Prostate gland (tissue), 2 donors: Measurements from ENCODE around the gene HMX3. TPM values are rescaled to one million over a fixed set of nuclear protein-coding genes. Genes with fewer than 3 reads are reported as not detected.

Experiments
- DNase-seq: peaks from one replicate; pipeline ENCODE4 v3.0.0-alpha.2; 2019; ENCODE audit warnings: low spot score
- H3K27ac ChIP-seq, 2 donors: fragments of 200-600 bp; sonication (generic); 2 replicates each; pipeline ENCODE4 v1.5.1; 2017 to 2019
- H3K27me3 ChIP-seq: fragments of 200-600 bp; sonication (generic); replicated peaks from 2 replicates; pipeline ENCODE4 v1.5.1; 2019; ENCODE audit not compliant: insufficient read depth
- H3K36me3 ChIP-seq, 2 donors: fragments of 200-600 bp; sonication (generic); 1 replicate in 1 of 2; 2 replicates in 1 of 2; pipeline versions ENCODE4 v1.5.1 to v1.8.1; 2017 to 2019
- H3K4me1 ChIP-seq: fragments of 200-600 bp; sonication (generic); replicated peaks from 2 replicates; pipeline ENCODE4 v1.5.1; 2019
- H3K4me3 ChIP-seq, 2 donors: fragments of 200-600 bp; sonication (generic); 2 replicates each; pipeline ENCODE4 v1.5.1; 2017 to 2019
- H3K9me3 ChIP-seq: fragments of 200-600 bp; sonication (generic); 2 replicates; pipeline ENCODE4 v1.5.1; 2017
- POLR2A ChIP-seq: fragments of 450-650 bp; IDR thresholded peaks from one replicate; pipeline ENCODE4 v1.6.1; 2016; ENCODE audit warnings: antibody characterized with exemption, mild to moderate bottlenecking
- POLR2AphosphoS5 ChIP-seq: sonication (generic); formaldehyde crosslinking; IDR thresholded peaks from one replicate; pipeline ENCODE4 v1.6.1; 2017; ENCODE audit warnings: antibody characterized with exemption
- WGBS: methylation state at CpG from one replicate; pipeline ENCODE4 v1.1.5; 2018; 5-methylcytosine and 5-hydroxymethylcytosine counted together
- intact Hi-C: fragments of 100-400 bp; cut with DNase I; formaldehyde crosslinking; loops from one replicate; pipeline ENCODE4 v1.14.2; 2022
- total RNA-seq, 2 donors: library from RNA; depleted of rRNA; stranded (reverse); fragments of >200 nt; gene quantifications; one replicate each; pipeline ENCODE4 v1.1.0, GENCODE V29; 2016
- TF ChIP-seq, protein P1 (sequence below), 4 experiments: fragments of 200-600 bp in 2 of 4; fragments of 450-650 bp in 2 of 4; sonication (generic) in 2 of 4; IDR thresholded peaks; 1 replicate in 3 of 4; 2 replicates in 1 of 4; pipeline ENCODE4 v1.5.1; 2016 to 2019; ENCODE audit warnings: antibody characterized with exemption in 4 of 4, mild to moderate bottlenecking in 2 of 4, moderate library complexity in 2 of 4

Gene HMX3
- total RNA-seq, 2 donors from 2014 or later: not detected

DNA sequence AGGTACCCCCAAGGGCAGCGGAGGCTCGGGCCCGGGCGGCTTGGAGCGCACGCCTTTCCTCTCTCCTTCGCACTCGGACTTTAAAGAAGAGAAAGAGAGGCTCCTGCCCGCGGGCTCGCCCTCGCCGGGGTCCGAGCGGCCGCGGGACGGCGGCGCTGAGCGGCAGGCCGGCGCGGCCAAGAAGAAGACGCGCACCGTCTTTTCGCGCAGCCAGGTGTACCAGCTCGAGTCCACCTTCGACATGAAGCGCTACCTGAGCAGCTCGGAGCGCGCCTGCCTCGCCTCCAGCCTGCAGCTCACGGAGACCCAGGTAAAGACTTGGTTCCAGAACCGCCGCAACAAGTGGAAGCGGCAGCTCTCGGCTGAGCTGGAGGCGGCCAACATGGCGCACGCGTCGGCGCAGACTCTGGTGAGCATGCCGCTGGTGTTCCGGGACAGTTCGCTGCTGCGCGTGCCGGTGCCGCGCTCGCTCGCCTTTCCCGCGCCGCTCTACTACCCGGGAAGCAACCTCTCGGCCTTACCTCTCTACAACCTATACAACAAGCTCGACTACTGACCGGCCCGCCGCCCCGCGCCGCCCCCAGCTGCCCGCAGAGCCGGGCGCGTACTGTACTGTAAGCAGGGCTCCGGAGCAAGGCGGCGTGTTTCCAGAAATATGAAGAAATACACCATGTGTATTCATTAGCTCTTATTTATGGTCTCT, 13.9 kb downstream of the HMX3 start:
- H3K4me3 ChIP-seq: peak overlapping the region in 1 of 2 donors; percentile 4
- H3K27ac ChIP-seq: no peak overlapping the region
- no peak for DNase-seq
- 2% methylated on average over 73 of the region's 76 CpGs for WGBS
- H3K27me3 ChIP-seq: peaks cover 60% of the 10 kb centered on the region
- H3K9me3 ChIP-seq: no peaks in the 10 kb centered on the region
- peaks cover 6% of the 10 kb centered on the region for H3K4me1 ChIP-seq
- intact Hi-C loops: loop anchor here (10.0 kb wide), 1 partner anchor 1255 kb away; no protein-coding TSS in a partner anchor
- no peaks in the 10 kb centered on the region for H3K36me3 ChIP-seq
- TF ChIP-seq POLR2A (no peak), POLR2AphosphoS5 (no peak)
- TF ChIP-seq, protein P1, sequence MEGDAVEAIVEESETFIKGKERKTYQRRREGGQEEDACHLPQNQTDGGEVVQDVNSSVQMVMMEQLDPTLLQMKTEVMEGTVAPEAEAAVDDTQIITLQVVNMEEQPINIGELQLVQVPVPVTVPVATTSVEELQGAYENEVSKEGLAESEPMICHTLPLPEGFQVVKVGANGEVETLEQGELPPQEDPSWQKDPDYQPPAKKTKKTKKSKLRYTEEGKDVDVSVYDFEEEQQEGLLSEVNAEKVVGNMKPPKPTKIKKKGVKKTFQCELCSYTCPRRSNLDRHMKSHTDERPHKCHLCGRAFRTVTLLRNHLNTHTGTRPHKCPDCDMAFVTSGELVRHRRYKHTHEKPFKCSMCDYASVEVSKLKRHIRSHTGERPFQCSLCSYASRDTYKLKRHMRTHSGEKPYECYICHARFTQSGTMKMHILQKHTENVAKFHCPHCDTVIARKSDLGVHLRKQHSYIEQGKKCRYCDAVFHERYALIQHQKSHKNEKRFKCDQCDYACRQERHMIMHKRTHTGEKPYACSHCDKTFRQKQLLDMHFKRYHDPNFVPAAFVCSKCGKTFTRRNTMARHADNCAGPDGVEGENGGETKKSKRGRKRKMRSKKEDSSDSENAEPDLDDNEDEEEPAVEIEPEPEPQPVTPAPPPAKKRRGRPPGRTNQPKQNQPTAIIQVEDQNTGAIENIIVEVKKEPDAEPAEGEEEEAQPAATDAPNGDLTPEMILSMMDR (IDR thresholded peaks at IDR 0.05): no peak

DNA sequence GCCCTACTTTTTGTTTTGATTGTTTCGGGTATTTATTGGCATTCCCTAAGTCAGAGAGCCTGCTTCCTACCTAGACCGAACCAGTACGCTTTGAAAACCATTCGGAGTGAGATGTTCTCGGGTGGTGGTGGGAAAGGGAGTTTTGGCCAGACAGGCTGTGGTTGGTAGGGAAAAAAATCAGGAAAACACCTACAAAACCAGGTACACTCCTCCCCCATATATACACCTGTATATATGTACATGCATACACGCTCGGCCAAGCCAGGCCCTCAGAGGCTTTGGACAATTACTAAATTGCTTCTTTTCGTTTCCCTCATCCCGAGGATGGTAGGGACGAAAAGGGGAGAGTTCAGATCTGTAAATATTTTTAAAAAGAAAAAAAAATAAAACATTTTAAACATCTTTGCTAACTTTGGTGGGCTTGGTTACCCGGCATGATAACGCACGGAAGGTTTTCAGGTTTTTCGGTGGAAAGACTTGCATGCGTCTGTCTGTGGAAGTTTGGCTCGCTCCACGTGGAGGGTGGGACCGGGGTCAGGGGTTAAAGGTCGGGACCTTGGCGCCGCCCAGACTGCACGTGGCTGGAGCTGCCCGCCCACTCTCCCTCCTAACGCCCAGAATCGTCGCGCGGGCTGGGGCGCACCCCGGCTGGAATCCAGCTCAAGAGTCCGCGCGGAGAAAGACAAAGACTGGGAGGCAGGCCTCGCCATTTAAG, 14.7 kb downstream of the HMX3 start:
- intact Hi-C loops: no loop called here
- Histone ChIP-seq H3K27me3 (peaks cover 53% of the 10 kb centered on the region), H3K4me1 (peaks cover 6% of the 10 kb centered on the region), H3K9me3 (no peaks in the 10 kb centered on the region), H3K27ac (no peak overlapping the region), H3K36me3 (no peaks in the 10 kb centered on the region), H3K4me3 (peak overlapping the region in 1 of 2 donors; percentile 4)
- no peak for DNase-seq
- no peak for TF ChIP-seq POLR2A
- no peak for TF ChIP-seq POLR2AphosphoS5
- TF ChIP-seq, protein P1 (IDR thresholded peaks at IDR 0.05): no peak
- 10% methylated on average over 34 of the region's 34 CpGs for WGBS

DNA sequence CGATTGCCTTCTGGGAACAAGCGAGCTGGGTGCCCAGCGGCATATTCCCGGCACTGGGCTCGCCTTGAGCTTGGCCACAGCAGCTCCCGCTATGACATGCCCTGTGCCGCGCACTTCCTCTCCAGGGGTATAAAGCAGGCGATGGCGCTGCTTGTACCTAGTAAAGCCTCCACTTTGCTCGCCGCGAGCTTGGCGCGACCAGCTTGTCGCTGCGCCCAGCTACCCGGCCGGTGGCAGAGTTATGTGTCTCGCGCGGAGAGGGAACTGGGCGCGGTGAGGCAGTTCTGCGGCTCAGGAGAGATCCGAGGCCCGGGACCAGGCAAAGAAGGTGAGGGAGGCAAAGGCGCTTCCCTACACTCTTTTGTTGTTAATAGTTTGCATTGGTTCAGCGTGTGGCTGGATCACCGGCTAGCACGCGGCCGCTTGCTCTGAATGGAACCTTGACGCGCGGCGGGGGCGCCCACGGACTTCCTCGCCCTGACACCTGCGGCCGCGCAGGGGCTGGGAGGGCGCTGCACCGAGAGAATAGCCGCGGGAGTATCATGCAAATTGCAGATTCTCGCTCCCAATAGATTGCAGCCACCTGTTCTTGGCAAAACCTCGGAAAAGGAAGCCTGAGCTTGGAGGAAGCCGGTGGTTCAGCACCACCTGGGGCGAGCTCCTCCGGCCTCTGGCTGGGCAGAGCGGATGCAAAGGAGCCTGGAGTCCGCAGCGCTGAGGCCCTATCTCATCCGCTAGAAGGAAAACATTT, 15.4 kb downstream of the HMX3 start:
- H3K4me1 ChIP-seq: peaks cover 6% of the 10 kb centered on the region
- peaks cover 46% of the 10 kb centered on the region for H3K27me3 ChIP-seq
- H3K9me3 ChIP-seq: no peaks in the 10 kb centered on the region
- intact Hi-C loops: no loop called here
- H3K36me3 ChIP-seq: no peaks in the 10 kb centered on the region
- TF ChIP-seq, protein P1 (IDR thresholded peaks at IDR 0.05): no peak
- TF ChIP-seq POLR2A: no peak
- TF ChIP-seq POLR2AphosphoS5: no peak
- no peak overlapping the region for H3K27ac ChIP-seq
- DNase-seq: no peak
- H3K4me3 ChIP-seq: no peak overlapping the region
- 4% methylated on average over 51 of the region's 56 CpGs for WGBS

DNA sequence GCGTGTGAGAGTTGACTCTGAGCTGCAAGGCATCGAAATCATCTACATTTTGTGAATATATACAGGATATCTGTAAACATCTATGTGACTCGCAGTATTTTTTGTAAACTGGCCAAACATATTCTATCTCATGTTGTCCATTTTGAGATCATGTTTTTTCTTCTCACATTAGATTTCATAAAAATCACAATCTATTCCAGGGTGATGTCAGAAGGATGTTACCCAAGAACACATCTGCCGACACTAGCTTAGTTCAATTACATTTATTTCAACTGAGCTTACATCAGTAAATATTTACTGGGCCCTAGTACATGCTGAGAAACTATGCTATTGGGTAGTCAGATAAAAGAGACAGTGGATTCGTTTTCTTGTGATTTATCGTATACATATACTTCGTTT, 16.0 kb downstream of the HMX3 start:
- TF ChIP-seq POLR2AphosphoS5 (no peak), POLR2A (no peak)
- TF ChIP-seq, protein P1 (IDR thresholded peaks at IDR 0.05): no peak
- Histone ChIP-seq H3K36me3 (no peaks in the 10 kb centered on the region), H3K9me3 (no peaks in the 10 kb centered on the region), H3K27ac (no peak overlapping the region), H3K4me1 (peaks cover 6% of the 10 kb centered on the region), H3K27me3 (peaks cover 43% of the 10 kb centered on the region), H3K4me3 (no peak overlapping the region)
- DNase-seq: no peak
- 18% methylated on average over 7 of the region's 7 CpGs for WGBS
- intact Hi-C loops: loop anchor here (2.0 kb wide), 1 partner anchor 143 kb away; the partner anchor contains the start of genes ACADSB and IKZF5
